ENCODE results near the gene CPED1.

DNA sequence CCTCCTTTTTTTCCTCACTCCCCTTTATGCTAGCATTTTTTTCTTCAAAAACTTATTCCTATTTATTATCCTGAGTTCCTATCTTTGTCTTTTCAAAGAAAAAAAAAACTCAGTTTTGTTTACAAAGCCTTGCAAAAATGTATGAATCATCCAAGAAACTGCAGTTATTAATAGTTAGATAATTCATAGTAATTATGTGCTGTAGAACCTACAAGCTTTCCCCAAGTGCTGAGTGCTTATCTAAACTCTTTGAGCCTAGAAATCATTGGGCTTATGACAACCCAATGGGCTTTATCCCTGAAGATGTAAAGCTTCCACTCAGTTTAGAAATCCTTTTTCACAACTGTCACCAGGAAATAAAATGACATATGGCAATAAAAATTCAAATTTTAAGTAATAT lies 194.4 kb downstream of the CPED1 start:
- TF ChIP-seq POLR2AphosphoS5 (IDR thresholded peaks at IDR 0.05; ENCODE audit: low read depth, low read length): no peak
- no peak for TF ChIP-seq TAF1 (IDR thresholded peaks at IDR 0.05; ENCODE audit: borderline replicate concordance, insufficient read depth, low read length)
